Posterior vena cava (tissue), 2 donors: Measurements from ENCODE around the gene VASP. TPM values are rescaled to one million over a fixed set of nuclear protein-coding genes. Genes with fewer than 3 reads are reported as not detected.

Experiments used
- DNase-seq: peaks from one replicate; pipeline ENCODE4 v3.0.0-alpha.2; 2020; ENCODE audit warnings: low spot score
- intact Hi-C, 2 donors: fragments of 100-400 bp; cut with DNase I; formaldehyde crosslinking; loops; one replicate each; pipeline versions ENCODE4 v1.14.1 to v1.14.2; 2022 to 2023
- total RNA-seq, 2 donors: library from RNA; stranded (reverse); fragmentation: NEBNext Ultra II Directional; extraction: Animal tissue kit (Norgen Biotek cat#: 25700); gene quantifications; one replicate each; pipeline ENCODE4 v1.2.1, GENCODE V29; 2021
- donor health status: DM: yes; HTN: yes; CAD: no.
- donor health status: DM: yes; HTN: yes; CAD: no.

The VASP gene
- total RNA-seq, 2 donors from 2014 or later, result 159 to 204 TPM

- DNase-seq, result no peak
- intact Hi-C loops, result loop anchor here (10.0 kb wide), 2 partner anchors 117 to 127 kb away; no protein-coding TSS in a partner anchor
These were observed 20.5 kb downstream of the VASP start for GRCh38 chr19:45527731-45528130.

GRCh38 chr19:45528149-45528743, 21.0 kb downstream of the VASP start:
- no peak for DNase-seq
- intact Hi-C loops, result loop anchor here (10.0 kb wide), 2 partner anchors 117 to 127 kb away; no protein-coding TSS in a partner anchor

GRCh38 chr19:45528744-45529419, 21.6 kb downstream of the VASP start:
- intact Hi-C loops, result loop anchor here (10.0 kb wide), 2 partner anchors 116 to 126 kb away; no protein-coding TSS in a partner anchor
- DNase-seq, result no peak

GRCh38 chr19:45529420-45529785, 22.1 kb downstream of the VASP start:
- intact Hi-C loops, result loop anchor here (10.0 kb wide), 2 partner anchors 115 to 125 kb away; no protein-coding TSS in a partner anchor
- DNase-seq, result no peak

GRCh38 chr19:45531349-45531748, 24.1 kb downstream of the VASP start:
- DNase-seq, result no peak
- intact Hi-C loops, result no loop called here

GRCh38 chr19:45539459-45539858, 32.2 kb downstream of the VASP start:
- intact Hi-C loops, result no loop called here
- DNase-seq, result no peak

- no peak for DNase-seq
- intact Hi-C loops, result no loop called here
These were observed 35.0 kb downstream of the VASP start for GRCh38 chr19:45542234-45542668.

- DNase-seq, result no peak
- intact Hi-C loops, result no loop called here
These were observed 40.0 kb downstream of the VASP start for GRCh38 chr19:45547211-45547770.

- no peak for DNase-seq
- intact Hi-C loops, result no loop called here
These were observed 40.8 kb downstream of the VASP start for GRCh38 chr19:45547965-45548609.

- no peak for DNase-seq
- intact Hi-C loops, result no loop called here
These were observed 46.2 kb downstream of the VASP start for GRCh38 chr19:45553464-45553863.

GRCh38 chr19:45554481-45554880, 47.2 kb downstream of the VASP start:
- DNase-seq, result no peak
- intact Hi-C loops, result no loop called here

- DNase-seq, result no peak
- intact Hi-C loops, result no loop called here
These were observed 49.6 kb downstream of the VASP start for GRCh38 chr19:45556835-45557234.

GRCh38 chr19:45558399-45558878, 51.2 kb downstream of the VASP start:
- no peak for DNase-seq
- intact Hi-C loops, result no loop called here

- DNase-seq, result no peak
- intact Hi-C loops, result loop anchor here in 1 of 2 donors (10.0 kb wide), 1 partner anchor 45 kb away; no protein-coding TSS in a partner anchor
These were observed 52.8 kb downstream of the VASP start for GRCh38 chr19:45560038-45560437.

GRCh38 chr19:45560686-45561085, 53.4 kb downstream of the VASP start:
- intact Hi-C loops, result loop anchor here in 1 of 2 donors (10.0 kb wide), 1 partner anchor 46 kb away; no protein-coding TSS in a partner anchor
- no peak for DNase-seq

- intact Hi-C loops, result loop anchor here in 1 of 2 donors (10.0 kb wide), 1 partner anchor 49 kb away; no protein-coding TSS in a partner anchor
- DNase-seq, result no peak
These were observed 57.0 kb downstream of the VASP start for GRCh38 chr19:45564131-45564780.

- no peak for DNase-seq
- intact Hi-C loops, result loop anchor here (2.0 to 10.0 kb wide), 2 partner anchors 53 to 71 kb away; partner anchors contain the start of gene RTN2 (in 1 of the 2)
These were observed 60.3 kb downstream of the VASP start for GRCh38 chr19:45567609-45568008.

- intact Hi-C loops, result loop anchor here (2.0 to 10.0 kb wide), 2 partner anchors 54 to 72 kb away; partner anchors contain the start of gene RTN2 (in 1 of the 2)
- no peak for DNase-seq
These were observed 61.5 kb downstream of the VASP start for GRCh38 chr19:45568732-45569131.
